Activated naive CD4-positive, alpha-beta T cell (primary cell): Measurements from ENCODE around the gene SLAMF1.
"Not testable (repeated sequence)": the region's sequence is repeated elsewhere in the genome, so short reads cannot be mapped to it uniquely, and the experiment has no call there.

Source experiments
- DNase-seq, 4 experiments: peaks; one replicate each; lab custom pipeline; 2025; lab: John Stamatoyannopoulos, UW

The SLAMF1 gene

DNA sequence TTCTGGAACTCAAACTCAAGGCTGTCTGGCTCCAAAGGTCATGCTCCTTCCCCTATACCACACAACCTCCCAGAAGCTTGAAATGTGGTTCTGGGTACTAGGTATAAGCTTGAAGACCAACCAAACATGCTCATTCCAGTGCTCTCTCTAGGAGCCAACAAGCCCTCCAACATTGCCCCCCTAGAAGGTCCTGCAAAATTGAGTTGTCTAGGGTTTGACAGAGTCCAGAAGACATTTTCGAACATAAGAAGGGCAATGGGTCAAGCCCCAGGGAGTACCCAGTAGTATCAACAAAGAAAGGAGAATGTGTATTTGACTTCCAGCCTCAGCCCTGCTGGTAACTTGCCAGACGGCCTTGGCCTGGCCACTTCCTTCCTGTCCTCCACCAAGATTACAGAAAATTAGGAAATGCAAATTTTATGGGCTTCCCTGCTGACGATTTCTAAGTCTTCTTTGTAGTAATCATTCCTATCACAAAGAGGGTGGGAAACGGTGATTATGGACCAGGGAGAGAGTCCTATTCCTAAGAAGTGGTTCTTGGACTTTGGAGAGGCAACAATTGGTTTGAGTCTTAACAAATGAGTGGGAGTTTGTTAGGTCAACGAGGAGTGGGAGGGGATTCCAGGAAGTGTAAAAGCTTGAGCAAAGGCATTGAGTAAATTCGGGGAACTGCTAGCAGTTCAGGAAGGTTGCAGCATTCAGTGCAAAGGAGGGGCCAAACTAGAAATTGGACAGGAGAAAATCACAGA, 18.7 kb upstream of the SLAMF1 start:
- DNase-seq = no peak

DNA sequence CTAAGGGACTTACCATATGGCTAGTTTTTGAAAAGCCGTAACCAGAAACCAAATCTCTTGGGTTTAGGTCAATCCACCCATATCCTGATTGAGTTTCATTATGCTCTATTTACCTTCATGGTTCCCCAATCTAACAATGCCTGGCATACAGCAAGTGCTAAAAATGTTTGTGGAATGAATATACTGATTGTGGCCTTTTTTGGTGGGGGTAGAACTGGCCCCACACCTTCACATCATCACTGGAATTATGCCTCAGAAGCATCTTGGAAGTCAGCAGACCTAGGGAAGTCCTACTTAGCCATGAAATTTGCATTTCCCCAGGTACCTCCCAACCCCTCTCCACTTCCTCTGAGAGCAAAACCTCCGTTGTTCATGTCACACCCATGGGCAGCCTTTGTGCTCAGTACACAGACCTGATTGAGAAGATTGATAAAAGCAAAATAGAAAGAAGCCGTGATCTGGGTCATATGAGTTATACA, 17.8 kb upstream of the SLAMF1 start:
- no peak for DNase-seq

DNA sequence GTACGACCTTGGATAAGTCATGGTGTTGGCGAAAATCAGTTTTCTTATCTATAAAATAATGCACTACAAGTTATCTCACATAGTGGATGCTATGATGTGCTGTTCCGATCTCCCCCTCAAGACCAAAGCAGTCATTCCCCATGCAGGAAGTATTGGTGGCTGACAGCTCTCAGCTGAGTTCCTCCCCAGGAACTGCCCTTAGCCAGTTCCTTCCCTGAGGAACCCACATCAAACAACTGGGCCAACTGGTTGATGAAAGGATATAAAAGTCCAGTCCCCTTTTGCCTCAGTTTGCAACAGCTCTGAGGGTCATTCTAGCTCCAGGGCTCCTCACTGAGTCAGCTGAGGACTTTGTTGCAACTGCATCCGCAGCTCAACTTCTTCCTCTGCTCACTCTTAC, 16.1 kb upstream of the SLAMF1 start:
- no peak for DNase-seq

DNA sequence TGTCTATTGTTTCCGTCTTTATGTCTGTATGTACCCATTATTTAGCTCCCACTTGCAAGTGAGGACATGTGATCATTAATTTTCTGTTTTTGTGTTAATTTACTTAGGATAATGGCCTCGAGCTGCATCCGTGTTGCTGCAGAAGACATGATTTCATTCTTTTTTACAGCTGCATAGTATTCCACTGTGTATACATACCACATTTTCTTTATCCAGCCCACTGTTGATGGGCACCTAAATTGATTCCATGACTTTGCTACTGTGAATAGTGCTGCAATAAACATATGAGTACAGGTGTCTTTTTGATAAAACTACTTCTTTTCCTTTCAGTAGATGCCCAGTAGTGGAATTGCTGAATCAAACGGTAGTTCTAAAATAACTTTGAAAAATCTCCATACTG, 12.7 kb upstream of the SLAMF1 start:
- no peak for DNase-seq

DNA sequence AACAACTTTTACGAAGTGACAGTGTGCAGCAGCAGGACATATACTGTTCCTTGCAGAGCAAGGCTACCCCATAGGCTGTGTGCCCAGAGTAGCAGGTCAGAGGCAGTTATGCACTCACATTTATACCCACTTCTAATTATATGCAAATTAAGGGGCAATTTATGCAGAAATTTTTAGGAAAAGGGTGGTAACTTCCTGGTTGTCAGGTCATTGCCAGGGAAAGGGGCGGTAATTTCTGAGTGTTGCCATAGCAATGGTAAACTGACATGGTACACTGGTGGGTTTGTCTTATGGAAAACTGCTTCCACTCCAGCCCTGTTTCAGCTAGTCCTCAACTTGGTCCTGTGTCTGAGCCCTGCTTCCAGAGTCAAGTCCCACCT, 12.0 kb upstream of the SLAMF1 start:
- DNase-seq = no peak

DNA sequence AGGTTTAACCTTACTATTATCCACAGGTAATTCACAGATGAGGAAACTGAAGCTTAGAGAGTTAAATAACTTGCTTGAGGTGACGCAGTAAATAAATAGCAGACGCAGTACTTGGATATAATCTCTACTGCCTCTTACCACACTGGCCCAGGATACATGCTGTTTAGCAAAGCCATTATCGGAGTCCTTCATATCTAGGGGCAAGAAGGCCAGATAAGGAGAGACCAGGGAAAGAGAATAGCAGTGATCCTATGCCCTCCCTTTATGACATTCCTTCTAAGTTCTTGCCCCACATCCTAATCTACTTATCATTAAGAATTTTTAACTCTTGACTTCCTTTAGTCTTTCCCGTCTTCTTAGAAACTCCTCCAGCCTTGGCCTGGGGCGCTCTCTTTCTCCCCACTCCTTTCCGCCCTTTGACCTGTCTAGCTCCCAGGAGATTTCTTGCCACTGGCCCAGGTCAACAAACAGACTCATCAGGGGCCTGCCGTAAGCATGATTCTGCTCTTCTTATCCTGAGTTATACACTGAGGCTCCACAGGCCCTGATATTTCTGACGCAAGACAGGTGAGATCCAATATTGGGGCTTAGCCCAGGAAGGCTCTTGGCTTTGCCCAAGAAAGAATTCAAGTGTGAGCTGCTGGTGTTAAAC, 11.4 kb upstream of the SLAMF1 start:
- no peak for DNase-seq

DNA sequence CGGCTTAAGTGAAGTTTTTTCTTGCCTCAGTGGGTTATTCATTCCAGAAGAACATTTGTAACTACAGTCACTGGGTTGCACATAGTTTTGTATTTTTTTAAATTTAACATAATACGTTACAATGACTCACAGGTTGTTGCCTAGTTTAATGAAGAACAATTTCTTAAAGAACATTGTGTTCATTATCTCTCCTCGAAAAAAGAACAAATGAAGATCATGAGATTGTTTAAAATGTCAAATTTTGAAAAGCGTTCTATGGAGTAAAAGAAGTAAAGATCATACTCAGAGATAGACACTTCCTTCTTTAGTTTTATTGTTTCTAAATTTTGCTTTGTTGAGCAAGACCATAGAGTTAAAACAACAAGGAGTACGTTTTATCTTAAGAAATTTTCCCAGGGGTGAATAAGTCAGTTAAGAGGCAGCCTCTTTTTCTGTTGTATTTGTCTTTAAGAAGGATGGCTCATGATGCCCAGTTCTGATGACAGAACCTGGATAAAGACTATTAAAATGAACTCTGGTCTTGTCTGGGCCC, 10.5 kb upstream of the SLAMF1 start:
- no peak for DNase-seq

DNA sequence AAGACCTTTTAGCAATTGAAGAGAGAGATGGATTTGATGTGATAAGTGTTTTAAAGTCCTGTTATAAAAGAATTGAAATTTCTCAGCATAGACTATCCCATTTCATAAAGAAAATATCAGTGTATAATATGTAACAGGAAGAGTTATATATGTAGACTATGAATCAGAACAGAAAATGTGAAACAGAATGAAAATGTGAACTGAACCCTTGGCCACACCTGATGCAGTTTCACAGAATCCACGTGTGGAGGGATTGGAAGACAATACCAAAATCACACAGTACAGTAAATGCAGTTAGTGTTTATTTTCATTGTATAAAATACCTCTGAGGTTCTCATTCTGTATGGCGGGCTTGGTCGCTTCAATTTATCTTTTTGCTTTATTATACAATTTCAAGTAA, 9.9 kb upstream of the SLAMF1 start:
- DNase-seq = no peak

DNA sequence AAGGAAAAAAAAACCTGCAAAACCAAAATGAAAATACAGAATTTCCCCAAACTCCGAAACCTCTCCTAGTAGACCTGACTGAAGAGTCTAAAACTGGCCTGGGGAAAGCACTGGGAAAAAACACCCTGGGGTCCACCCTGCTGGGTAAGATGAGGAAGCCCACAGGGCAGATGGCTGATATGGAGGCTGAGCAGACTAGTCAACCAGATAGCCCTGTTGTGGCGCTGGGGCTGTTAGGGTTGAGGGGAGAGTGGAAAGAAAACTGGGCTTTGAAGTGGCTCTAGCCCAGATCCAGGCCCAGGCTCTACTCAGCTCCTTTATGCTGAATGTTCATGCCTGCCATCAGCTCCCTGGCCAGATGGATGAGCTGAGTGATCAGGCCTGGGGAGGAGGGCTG, 6.8 kb upstream of the SLAMF1 start:
- no peak for DNase-seq

DNA sequence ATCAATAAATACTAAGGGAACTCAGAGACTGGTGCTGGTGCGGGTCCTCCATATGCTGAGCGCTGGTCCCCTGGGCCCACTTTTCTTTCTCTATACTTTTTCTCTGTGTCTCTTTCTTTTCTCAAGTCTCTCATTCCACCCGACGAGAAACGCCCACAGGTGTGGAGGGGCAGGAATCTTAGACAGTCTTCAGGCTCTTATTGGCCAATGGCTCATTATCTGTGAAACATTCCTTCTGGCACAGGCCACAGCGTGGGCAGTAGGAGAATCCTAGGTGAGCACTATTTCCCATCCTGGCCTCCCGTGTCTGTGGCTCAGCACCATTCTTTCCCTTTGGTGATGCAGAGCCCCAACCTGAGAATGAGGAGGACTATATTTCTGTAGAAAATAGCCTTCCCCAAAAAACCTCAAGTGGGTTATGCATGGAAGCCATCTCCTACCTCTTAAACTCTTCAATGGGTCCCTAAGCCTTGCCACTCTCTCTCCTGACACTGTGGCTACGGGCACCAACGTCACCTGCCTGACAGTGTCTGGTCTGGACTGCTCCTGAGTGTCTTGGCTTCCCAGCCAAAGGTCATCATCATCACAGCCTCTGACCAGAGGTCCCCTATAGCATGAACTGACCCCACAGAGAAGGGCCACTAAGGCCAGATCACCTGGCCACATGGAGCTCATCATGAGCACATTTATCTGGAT, 6.2 kb upstream of the SLAMF1 start:
- DNase-seq = no peak

DNA sequence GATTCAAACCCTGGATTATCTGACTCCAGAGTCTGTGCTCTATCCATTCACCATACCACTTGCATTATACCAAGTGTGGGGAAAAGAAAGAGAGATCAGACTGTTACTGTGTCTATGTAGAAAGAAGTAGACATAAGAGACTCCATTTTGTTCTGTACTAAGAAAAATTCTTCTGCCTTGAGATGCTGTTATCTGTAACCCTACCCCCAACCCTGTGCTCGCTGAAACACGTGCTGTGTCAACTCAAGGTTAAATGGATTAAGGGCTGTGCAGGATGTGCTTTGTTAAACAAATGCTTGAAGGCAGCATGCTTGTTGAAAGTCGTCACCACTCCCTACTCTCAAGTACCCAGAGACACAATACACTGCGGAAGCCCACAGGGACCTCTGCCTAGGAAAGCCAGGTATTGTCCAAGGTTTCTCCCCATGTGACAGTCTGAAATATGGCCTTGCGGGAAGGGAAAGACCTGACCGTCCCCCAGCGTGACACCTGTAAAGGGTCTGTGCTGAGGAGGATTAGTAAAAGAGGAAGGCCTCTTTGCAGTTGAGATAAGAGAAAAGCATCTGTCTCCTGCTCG, 5.3 kb upstream of the SLAMF1 start:
- not testable (repeated sequence) for DNase-seq

DNA sequence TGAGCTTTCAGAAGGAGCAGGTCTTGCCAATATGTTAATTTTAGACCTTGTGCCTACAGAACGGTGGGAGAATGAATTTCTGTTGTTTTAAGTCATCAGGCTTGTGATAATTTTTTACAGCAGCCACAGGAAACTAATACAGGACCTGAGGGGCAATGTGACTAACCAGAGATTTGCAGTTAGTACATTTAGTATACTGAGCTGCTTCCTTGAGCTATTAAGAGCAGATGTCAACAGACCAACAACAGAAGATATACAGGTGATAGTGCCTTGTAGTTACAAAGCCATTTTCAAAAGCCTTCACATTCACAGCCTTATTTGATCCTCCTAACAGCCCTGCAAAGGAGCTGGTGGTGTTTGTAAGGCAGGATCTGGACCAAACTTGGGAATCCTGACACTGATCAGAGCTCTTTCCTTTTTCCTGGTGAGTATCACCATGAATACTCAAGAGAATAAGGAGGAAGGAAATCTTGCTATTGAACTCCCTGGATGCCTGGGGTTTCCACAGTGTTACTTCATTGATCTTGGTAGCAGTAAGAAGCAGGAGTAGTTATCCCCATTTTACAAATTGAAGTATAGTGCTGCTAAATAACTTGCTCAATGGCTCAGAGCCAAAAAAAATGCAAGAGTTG, 4.7 kb upstream of the SLAMF1 start:
- DNase-seq = no peak

DNA sequence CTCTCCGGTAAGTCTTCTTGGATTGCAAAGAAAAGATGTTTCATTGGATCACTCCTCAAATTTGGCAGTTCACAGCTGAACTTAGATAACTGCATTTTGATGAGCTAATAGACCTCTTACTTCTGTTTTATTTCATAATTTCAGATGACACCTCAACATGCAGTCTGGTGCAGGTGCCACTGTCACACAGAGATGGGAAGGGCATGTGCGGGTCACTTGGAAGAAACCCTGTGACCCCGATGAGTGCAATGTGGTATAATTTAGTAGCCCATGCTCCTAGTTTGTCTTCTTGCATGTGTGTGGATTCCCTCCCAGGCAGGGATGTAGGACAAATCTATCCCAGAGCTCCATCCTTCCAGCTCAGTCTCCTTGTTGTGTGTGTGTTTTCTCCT, 481 bp upstream of the SLAMF1 start:
- no peak for DNase-seq

DNA sequence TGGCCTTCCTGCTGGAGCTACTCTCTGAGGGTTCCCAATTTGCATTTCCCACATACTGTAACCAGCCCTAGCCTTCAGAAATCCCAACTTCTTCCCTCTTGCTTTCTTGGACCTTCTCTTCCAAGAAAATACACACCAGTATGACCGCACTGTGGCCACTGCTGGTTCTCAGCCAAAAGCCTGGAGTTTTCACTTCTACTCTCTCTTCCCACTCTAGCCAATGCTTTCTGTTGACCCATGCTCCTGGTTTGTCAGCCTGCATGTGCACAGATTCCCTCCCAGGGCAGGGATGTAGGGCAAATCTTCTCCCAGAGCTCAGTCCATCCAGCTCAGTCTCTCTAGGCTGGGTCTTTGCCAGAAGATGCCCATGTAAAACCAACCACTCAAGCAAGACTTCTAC, 664 bp downstream of the SLAMF1 start:
- no peak for DNase-seq

DNA sequence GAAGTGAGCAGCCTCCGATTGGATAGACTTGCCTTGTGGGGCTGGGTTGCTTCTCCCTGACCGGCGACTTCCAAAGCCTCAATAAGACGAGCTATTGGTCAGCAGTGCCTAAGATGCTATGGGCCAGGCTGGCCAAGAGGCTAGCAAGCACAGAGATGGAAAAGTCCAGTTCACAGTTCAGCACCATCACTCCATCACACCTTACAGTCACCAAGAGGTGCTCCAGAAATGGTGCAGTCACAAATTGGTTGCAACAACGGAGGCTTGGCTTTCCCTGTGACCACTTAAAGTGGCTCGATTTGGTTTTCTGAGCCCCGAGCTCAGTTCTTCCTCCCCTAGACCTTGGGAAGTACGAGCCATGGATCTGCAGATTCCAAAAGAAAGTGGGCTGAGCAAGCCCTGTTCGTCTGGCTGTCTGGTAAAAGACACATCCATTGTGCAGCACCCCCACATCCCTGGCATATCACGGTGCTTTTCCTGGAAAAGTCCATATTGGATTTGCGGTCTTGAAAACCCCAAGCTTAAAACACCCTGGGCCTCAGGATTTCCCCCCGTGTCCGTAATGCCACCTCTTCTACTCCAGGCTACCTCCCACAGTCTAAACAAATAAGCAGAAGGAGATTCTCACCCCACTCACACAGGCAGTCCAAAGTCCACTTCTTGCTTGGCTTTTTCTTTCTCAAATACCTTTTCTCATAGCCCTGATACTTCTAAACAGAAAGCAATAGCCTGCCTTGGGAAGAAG, 1.3 kb downstream of the SLAMF1 start:
- no peak for DNase-seq

DNA sequence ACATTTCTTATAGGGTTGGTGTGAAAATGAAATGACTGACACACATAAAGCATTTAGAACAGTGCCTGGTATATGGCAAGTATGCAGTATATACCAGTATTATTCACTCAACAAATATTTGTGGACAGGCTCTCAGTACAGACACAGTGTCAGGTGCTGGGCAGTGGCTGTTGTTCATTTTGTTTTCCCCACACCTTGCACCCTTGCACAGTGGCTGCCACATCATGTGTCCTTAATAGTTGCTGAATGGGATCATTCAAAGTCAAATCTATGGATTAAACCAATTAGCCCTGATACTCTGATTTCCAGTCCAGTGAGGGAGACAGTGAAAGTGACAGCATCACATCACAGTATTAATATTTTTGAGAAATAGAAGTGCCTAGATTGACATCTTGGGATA, 2.4 kb downstream of the SLAMF1 start:
- no peak for DNase-seq

DNA sequence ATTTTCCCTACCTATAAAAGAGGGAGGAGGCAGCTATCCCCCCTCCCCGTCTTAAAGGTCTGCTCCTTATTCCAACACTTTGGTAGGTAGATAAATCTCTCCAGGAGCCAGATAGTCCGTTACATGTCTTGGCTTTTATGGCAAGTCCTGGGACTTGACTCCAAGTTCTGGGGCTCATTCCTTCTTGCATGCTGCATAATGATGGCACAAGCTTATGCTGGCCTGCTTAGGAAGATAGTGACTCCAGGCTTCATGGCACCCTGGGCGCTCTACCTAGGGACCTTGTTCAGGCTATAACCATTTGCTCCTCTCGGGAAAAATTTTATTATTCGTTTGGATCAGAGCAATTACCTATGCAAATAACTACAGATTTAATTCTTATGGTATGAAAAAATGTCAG, 3.7 kb downstream of the SLAMF1 start:
- no peak for DNase-seq

DNA sequence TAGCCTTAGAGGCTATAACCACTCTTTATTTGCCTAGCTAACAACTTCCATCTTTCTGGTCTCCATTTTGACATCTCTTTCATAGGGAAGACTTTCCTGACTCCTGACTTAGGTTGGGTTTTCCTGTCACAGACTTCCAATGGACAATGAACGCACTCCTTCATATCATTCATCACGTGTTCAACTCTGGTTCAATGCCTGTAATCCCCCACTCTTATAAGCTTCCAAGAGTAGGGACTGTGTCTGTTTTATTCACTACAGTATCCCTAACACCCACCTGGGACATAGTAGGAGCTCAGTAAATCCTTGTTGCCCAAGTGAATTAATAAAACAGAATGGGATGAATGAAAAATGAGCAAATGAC, 4.6 kb downstream of the SLAMF1 start:
- DNase-seq = no peak

DNA sequence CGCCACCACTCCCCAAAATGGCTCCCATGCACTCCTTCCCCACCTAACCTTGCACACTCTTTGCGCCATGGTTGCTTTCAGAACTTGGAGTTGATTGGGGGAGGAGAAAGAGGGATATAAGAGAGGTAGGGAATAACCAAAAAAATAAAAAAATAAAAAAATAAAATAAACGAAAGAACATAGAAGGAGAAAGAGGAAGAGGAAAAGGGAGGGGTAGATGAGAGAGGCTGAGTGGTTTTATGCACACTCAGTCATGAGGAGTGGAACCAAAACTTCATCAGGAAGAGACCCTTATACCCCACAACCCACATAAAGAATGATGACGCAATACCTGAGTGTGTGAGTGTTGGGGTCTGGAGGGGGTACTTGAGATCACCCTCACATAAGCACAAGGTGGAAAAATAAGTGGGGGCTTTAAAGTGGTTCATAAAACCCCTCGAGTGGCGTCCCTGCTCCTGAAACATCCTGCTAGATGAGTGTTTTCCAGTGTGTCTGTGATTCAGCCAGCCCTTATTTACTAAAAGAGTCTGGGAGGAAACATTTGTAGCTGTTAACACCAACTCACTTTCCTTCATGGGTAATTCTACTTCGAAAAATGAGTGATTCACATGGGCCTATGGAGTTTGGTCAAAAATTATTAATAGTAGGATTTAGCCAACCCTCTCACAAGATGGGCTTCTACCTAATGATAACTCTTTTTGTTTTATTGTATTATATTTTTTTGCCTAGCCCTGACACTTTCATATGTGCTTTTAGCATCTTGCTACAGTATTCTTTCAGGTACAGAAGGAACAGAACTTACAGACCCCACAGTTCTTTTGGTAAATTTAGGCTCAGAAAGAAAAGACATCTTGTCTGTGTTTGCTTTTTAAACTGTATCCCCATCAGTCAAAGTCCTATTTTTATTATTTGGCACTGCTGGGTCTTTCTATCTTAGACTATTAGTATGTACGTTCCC, 5.2 kb downstream of the SLAMF1 start:
- no peak for DNase-seq

DNA sequence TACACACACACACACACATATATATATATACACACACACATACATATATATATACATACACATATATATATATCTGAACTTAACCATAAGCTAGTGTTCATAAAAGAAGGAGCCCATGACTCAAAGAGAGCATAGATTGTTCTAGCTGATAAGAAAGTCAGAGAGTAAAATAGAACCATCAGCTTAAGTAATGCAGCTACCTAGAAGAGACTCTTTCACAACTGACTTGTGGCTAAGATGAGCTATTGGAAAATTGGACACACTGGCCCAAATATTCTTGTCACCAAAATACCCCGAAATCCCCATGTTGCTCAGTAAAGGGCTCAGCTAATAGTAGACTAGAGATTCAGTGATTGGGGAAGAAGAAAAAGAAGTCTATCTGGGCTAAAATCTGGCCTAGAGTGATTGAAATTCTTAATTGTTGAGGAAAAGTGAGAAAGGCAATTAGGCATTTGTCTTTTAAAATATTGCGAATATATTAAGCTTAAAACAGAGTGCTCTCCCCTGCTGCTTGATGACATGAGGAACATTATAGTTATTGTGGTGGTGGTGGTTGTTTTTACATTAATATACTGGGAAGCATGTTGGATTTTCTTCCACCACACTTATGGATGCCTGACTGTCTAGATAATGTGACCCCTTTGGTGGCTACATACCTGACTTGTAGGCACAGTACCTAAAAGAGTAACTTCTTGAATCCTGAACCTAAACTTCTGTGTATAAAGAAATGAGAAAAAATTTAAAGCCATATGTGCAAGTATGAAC, 6.3 kb downstream of the SLAMF1 start:
- no peak for DNase-seq
